GM18907 (cell line): ENCODE data around the gene DARS2.
A peak's percentile ranks its signal among the peaks of the same experiment; 100 is the strongest.
"Not testable (repeated sequence)": the region's sequence is repeated elsewhere in the genome, so short reads cannot be mapped to it uniquely, and the experiment has no call there.

ENCODE experiments used
- ATAC-seq: cut with Tn5 transposase; IDR thresholded peaks from one replicate; pipeline ENCODE4 v1.9.1; 2021; ENCODE audit warnings: mild to moderate bottlenecking, moderate library complexity; ENCODE audit not compliant: unreplicated experiment

Gene DARS2, protein sequence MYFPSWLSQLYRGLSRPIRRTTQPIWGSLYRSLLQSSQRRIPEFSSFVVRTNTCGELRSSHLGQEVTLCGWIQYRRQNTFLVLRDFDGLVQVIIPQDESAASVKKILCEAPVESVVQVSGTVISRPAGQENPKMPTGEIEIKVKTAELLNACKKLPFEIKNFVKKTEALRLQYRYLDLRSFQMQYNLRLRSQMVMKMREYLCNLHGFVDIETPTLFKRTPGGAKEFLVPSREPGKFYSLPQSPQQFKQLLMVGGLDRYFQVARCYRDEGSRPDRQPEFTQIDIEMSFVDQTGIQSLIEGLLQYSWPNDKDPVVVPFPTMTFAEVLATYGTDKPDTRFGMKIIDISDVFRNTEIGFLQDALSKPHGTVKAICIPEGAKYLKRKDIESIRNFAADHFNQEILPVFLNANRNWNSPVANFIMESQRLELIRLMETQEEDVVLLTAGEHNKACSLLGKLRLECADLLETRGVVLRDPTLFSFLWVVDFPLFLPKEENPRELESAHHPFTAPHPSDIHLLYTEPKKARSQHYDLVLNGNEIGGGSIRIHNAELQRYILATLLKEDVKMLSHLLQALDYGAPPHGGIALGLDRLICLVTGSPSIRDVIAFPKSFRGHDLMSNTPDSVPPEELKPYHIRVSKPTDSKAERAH

DNA sequence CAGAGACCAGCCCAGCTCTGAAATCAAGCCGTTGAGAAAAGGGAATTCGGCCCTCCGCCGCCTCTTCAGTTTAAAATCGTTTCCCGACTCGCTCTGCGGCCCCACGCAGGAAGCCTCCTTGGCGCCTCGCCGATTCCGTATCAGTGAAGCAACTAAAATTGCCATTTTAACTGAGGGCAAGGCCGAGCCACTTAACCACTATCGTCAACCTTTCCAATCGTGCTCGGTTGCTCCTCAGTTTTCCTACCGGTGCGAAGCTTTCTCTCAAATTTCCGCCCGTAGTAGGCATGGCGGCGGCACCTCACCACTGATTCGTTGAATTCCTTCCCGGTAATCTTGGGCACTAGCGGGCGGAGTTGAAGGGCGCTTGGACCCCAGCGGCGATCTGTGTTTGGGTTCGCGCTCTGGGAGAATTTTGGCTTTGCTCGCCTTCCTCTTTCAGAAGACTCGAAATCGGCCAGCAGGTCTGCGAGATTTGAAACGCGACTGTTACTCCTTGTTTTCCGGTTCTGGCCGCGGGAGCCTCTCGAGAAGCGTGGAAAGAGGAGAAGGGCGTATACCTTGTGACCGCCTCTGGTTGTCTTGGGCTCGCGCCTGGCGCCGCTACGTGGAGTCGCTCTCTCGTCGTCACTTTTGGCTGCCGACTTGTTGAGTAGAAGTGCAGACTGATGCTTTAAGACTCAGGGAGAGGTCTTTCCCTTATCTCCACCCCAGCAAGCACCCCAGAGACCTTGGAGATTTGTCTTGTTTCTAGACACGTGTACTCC is at the start of gene DARS2, which contains the start of gene CENPL:
DARS2 (plus strand) TSS at position 359 of the 767 bp plus-strand sequence. CDS start 557 bp downstream, outside the sequence.
CENPL (minus strand) TSS at position 569 of the 767 bp plus-strand sequence. CDS start 13,584 bp downstream, outside the sequence.
- peak; percentile 89 for ATAC-seq

DNA sequence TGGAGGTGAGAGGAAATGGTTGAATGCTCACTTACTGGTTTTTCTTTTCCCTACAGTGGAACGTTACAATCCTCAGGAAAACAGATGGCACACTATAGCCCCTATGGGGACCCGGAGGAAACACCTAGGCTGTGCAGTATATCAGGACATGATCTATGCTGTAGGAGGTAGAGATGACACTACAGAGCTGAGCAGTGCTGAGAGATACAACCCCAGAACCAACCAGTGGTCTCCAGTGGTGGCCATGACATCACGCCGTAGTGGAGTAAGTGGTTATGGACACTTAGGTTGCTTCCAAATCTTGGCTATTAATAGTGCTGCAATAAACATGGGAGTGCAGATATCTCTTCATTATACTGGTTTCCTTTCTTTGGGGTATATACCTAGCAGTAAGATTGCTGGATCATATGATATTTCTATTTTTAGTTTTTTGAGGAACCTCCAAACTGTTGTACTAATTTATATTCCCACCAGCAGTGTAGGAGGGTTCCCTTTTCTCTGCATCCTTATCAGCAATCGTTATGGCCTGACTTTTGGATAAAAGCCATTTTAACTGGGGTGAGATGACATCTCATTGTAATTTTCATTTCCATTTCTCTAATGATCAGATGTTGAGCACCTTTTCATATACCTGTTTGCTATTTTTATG is 48.8 kb upstream of the DARS2 start:
- ATAC-seq = no peak

DNA sequence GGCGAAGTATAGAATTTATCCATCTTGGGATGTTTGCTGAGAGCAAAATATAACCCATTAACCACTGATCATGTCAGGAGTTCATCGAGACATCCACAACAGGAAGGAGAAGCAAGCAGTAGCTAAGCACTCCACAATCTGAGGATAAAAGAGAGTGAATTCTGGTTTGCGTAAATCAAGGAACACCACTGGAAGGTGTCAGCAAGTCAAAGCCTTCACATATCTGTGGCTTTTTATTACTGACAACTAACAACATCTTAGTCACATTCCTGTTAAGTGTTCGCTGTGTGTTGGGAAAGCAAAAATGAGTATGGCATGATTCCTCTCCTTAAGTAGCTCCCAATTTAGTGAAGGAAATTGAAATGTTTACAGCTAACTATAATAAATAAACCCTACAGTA is 44.5 kb upstream of the DARS2 start:
- ATAC-seq = no peak

DNA sequence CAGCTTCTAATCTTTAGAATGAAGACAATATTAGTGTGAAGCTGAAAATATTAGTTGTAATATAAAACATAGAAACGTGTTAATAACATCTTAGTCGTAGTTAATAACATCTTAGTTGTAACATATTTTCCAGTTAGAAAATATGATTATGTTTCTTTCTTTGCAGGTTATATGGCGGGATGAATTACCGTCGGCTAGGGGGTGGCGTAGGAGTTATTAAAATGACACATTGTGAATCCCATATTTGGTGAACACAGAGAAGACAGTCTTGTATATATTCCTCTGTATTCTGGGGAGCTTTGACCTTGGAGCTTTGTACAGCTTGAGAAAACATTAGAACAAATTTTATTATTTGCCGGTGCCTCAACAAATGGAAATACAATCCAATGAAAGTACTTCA is 39.5 kb upstream of the DARS2 start:
- ATAC-seq = no peak

DNA sequence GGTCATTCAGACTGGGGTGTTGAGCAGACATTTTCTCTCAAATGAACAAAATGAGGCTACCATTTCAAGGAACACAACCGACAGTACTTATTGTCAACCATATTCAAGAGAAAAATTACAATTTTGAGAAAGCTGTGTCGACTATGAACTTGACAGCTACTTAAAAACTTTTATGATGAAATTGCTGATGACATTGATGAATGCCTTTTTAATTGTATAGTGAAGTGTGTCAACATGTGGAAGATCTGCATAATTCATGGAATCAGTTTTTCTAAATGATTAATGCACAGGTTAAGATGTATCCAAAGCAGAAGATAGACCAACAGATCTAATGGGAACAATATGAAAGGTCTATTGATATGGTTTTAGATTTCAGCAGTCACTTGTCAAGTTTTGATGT is 34.6 kb upstream of the DARS2 start:
- ATAC-seq = no peak

DNA sequence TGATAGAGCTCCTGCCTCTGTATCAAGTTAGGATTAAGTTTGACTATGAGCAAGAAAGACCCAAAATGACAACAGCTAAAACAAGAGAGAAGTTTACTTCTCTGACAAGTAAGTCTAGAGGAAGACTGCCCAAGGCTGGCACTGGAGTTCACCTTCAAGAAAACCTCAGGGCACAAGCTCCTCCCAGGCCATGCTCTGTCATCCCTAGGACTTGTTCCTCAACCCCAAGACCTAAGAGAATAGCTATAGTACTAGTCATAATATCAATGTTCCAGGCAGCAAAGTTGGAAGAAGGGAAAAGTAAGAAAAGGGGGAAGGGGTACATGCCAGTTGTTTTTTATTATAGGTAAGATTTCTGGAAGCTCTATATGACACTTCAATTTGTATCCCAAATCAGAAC is 26.4 kb upstream of the DARS2 start:
- ATAC-seq = no peak

DNA sequence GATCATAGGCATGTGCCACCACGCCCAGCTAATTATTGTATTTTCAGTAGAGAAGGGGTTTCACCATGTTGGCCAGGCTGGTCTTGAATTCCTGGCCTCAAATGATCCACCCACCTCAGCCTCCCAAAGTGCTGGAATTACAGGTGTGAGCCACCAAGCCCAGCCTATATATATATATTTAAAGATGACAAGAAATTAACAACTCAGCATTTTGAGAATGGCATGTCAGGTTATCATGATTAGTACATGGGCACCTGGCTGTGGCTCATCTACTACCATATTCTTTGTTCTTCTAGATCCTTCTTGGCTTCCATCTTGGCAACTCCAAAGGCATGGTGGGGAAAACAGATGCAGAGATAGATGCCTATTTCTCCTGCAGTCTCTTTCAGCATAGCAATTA is 24.5 kb upstream of the DARS2 start:
- ATAC-seq = not testable (repeated sequence)

DNA sequence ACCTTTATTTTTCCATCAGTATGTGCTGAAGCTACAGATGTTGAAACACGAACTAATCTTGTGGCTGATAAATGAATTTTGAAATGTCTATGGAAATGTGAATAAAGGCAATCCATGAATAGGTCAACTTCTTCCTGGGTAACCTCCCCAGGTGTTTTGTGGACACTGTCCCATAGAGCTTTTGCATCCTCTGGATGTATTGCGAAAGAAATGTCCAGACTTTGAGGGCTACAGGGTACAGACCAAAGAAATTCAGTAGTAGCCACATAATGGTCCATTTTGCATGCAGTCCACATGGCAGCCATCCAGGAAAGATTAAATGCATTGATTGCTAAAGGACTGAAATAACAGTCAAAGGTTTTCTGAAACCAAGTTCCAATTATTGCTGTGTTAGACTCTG is 21.5 kb upstream of the DARS2 start:
- ATAC-seq = no peak

DNA sequence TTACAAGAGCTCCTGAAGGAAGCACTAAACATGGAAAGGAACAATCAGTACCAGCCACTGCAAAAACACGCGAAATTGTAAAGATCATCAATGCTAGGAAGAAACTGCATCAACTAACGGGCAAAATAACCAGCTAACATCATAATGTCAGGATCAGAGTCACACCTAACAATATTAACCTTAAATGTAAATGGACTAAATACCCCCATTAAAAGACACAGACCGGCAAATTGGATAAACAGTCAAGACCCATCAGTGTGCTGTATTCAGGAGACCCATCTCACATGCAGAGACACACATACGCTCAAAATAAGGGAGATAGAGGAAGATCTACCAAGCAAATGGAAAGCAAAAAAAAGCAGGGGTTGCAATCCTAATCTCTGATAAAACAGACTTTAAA is 10.8 kb upstream of the DARS2 start:
- not testable (repeated sequence) for ATAC-seq

DNA sequence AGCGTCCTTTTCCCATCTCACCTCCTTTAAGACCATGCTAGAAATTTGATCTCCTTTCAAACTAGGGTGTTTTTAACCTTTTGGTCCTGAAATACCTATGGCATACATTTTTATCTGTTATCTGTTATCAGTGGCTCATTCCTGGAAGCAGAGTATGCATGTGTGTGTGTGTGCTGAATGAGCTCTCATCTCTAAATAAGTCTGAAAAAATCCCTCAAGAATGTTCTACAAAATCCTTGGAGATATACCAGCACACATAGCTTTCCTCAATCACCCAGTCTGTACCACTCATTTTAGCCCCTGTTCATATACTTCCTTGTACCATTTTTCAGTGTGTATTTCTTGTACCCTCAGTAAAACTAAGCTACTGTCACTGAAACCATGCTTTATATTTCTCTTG is 6.0 kb upstream of the DARS2 start:
- no peak for ATAC-seq

DNA sequence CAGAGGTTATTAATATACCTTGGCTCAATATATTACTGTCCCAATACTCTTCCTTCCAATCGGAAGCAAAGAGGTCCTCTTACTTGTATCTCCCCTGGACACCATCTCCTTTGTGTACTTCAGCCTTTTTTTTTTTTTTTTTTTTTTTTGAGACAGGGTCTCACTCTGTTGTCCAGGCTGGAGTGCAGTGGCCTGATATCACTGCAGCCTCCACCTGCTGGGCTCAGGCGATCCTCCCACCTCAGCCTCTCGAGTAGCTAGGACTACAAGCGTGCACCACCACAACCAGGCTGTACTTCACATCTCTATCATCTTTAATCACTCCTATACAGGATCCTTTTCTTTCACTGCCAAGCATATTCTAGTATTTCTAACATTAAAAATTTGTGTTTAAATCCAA is 2.8 kb upstream of the DARS2 start:
- no peak for ATAC-seq

DNA sequence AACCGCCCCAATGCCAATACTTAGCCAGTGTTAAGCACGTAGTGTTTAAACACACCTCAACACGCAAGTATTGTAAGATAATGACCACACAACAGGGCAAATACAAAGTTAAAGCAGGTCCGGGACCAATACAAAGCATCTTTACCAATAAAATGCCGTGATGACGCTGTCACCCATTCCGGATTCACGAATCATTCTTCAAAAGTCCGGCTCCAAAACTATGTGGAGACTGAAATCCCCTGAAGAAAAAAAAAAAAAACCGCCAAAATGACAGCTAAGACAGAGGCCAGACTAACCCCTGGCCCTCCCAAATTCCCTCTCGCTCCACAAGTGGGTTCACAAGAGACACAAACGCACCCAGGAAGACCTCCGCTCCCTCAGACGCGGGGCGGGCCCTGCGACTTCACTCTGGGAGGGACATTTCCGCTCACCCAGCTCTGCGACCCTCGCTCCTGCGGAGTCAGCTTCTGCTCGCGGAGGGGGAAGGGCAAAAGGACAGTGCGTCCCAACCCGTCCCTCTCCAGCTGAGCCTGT is 625 bp upstream of the DARS2 start:
- peak; percentile 50 for ATAC-seq

DNA sequence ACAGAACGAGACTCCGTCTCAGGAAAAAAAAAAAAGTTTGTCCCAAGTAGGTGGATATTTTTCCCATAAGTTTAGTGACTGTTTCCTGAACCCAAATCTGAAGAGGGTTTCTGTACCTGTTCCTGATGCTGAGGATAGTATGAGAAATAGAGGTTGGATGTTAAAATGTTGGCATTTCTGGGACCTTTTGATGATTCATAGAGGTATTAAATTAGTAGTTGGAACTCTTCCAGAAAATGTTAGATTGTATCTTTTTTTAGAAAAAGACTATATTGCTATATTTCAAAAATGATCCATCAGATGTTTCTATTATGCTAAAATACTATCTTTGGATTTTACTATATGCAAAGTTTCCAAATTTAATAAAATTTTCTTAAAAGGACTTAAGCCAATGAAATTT is 3.1 kb downstream of the DARS2 start:
- no peak for ATAC-seq

DNA sequence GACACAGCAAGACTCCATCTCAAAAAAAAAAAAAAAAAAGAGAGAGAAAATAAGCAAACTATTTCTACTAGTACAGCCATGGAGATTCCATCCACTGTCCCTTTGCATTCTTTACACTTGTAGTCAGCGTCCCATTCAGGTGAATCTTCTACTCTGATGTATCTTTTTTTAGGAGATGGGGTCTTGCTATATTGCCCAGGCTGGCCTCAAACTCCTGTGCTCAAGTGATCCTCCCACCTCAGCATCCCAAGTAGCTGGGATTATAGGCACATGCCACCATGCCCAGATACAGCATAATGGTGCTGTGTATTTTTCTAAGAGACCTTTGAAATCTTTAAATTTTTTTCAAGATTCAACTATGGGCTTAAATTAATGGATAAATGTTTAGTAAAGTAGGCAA is 8.3 kb downstream of the DARS2 start:
- ATAC-seq = no peak

DNA sequence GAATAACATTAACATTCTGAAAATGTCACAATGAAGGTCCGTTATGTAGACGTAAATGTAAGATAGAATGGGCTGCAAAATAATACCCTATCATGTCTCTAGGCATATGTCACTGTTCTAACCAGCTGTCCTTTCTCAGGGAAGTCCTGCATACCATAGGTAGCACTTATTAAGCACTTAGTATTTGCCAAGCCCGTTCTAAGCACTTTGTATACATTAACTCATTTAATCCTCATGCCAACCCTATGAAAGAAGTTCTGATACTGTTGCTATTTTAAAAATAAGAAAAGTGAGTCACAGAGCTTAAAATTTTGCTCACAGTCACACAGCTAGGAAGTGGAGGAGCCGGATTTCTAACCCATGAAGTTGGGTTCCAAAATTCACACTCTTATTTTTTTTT is 27.6 kb downstream of the DARS2 start:
- no peak for ATAC-seq

DNA sequence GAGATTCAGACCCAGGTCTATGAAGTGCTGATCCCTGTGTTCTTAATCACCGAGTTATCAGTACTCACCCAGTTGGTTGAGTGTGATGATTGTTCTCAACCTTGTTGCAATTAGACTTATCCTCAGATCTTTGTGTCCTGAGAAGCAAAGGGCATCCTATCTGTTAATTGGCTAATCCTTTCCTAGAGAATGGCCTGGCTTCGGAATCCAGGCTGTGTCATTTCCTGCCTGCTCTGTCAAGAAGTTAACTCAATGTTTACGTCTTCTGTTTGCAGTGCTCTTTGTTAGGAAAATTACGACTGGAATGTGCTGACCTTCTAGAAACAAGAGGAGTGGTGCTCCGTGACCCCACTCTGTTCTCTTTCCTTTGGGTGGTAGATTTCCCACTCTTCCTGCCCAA is 28.6 kb downstream of the DARS2 start:
- ATAC-seq = no peak

DNA sequence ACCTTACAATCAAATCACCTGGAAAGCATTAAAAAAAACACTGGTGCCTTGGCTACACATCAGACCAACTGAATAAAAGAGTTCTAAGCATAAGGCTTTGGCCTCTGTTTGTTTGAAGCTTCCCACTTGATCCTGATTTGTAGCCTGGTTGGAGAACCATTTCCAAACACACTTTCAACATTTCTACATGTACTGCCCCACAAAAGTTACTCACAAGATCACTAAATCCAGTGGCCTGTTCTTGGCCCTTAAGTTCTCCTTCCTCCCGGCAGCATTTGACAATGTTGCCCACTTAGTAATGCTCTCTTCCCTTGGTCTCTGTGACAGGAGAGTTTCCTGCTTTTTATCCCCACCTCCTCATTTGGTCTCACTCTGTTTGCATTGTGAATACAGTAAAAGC is 31.5 kb downstream of the DARS2 start:
- no peak for ATAC-seq

DNA sequence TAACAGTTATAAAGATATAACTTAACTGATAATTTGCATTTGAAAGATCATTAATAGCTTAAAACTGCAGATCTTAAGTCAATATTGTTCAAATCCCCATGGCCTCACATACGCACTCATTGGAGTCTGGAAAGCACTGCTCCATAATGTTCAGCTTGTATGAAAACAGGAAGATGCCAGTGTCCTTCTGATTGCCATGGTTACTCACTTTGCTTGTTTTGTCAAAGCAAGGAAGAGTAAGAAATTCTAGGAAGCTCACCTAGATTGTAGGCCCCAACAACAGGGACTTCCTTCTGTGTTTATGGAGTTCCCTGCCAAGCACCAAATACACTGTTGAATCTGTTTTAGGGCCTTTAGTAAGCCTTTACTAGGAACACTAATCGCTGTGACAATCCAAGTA is 32.4 kb downstream of the DARS2 start:
- no peak for ATAC-seq

DNA sequence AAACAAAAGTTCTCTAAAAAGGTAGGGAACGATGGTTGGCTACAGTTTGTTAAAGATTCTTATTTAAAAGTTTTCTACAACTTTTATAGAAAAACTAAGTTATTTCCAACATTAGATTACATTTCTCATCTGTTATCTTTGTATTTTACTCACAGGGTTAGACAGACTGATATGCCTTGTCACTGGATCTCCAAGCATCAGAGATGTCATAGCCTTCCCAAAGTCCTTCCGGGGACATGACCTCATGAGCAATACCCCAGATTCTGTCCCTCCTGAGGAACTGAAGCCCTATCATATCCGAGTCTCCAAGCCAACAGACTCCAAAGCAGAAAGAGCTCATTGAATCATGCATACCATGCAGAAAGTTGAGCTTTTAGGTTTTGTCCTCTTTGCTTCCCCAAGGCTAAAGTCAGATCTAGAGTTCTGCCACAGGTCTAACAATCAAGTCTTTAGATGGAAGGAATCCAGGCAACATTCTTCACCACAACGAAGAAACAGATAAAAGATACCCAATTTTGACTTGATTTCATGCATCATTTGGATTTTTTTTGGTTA is 33.0 kb downstream of the DARS2 start:
- no peak for ATAC-seq

DNA sequence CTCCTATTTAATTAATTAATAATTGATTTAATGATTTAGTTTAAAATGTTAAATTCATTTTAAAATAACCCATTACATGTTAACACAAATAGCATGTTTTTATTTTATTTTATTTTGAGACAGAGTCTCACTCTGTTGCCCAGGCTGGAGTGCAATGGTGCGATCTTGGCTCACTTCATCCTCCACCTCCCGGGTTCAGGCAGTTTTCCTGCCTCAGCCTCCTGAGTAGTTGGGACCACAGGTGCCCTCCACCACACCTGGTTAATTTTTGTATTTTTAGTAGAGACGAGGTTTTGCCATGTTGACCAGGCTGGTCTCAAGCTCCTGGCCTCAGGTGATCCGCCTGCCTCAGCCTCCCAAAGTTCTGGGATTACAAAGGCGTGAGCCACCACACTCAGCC is 35.1 kb downstream of the DARS2 start:
- not testable (repeated sequence) for ATAC-seq

DNA sequence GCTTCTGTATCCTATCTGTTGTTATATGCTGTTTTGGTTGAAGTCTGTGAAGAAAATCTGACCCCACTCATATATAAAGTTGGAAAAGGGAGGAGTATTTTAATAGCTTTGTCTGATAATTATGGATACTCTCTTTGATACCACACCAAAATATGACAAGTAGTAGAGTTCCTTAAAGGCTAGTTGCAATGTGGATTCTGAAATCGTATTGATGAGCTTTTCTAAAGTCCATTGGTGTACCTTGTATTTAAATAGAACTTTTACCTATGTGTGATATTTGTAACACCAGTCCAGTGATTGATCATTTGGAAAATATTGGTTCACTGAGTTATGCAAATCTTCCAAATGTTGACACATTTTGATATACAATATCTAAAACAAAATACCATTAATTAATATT is 35.6 kb downstream of the DARS2 start:
- no peak for ATAC-seq
